GM12892 (cell line): ENCODE data around the gene TMOD3.

ENCODE experiments used
- POLR2A ChIP-seq: IDR thresholded peaks from 2 replicates; pipeline ENCODE4 v1.6.1; 2011; ENCODE audit warnings: low read depth, low read length, control low read depth
- TAF1 ChIP-seq: IDR thresholded peaks from 2 replicates; pipeline ENCODE4 v1.6.1; 2011; ENCODE audit warnings: low read depth, mild to moderate bottlenecking, control low read depth, low read length, borderline replicate concordance

- TF ChIP-seq POLR2A (no peak), TAF1 (no peak)
Measured at GRCh38 chr15:51947124-51947523, 117.7 kb downstream of the TMOD3 start.
